Cardiac fibroblast (primary cell): ENCODE data around the gene CSMD2.

Source experiments
- DNase-seq, 2 donors: peaks; one replicate each; pipeline versions ENCODE4 v3.0.0 to v3.0.0-alpha.2; 2010; ENCODE audit warnings: low read depth in 2 of 2
- H3K4me3 ChIP-seq, 2 donors: replicated peaks in 1 of 2; 1 replicate in 1 of 2; 2 replicates in 1 of 2; pipeline ENCODE4 v1.5.1; 2011; ENCODE audit warnings: low read depth in 2 of 2, low read length in 2 of 2, mild to moderate bottlenecking in 2 of 2, moderate library complexity in 1 of 2
- CTCF ChIP-seq: IDR thresholded peaks from one replicate; pipeline ENCODE4 v1.5.1; 2011; ENCODE audit warnings: low read depth, mild to moderate bottlenecking, low read length, inconsistent platforms

The CSMD2 gene

DNA sequence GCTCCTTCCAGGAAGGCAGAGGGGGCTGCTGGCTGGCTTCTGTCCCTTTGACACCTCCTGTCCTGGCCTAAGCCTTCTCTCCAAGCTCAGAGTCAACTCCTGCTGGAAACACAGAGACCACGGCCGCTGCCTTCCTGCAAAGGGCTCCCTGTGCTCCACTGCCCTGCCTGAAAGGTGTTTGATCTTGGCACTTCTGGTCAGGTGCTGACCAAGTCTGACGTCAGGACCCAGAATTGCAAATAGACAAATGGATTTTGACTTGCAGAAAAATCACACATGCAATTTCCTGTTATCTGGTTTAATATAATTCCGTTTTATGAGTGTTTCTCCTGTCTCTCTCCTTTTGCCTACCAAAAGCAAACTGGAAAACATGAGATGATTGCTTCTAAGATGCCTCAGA, 387.7 kb downstream of the CSMD2 start:
- DNase-seq, result no peak
- no peak for TF ChIP-seq CTCF
- no peak overlapping the region for H3K4me3 ChIP-seq

DNA sequence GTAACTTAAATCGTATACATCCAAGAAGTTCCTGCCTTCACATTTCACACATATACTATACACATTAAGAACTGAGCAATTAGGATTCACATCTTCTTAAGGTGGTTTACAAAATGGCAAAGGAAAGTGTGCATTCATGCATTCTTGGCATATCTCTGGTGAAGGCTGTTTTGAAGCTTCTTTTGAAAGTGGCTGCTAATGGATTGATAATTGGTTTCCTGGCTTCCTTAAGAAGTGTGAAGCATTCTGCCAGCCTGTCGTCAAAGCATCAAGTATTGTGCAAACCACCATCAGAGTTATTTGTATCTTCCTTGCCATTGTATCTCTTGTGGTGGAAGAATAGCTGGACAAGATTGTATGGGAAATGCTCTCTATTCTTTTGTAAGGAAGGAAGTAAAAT, 396.2 kb downstream of the CSMD2 start:
- DNase-seq, result no peak
- no peak for TF ChIP-seq CTCF
- H3K4me3 ChIP-seq, result no peak overlapping the region

DNA sequence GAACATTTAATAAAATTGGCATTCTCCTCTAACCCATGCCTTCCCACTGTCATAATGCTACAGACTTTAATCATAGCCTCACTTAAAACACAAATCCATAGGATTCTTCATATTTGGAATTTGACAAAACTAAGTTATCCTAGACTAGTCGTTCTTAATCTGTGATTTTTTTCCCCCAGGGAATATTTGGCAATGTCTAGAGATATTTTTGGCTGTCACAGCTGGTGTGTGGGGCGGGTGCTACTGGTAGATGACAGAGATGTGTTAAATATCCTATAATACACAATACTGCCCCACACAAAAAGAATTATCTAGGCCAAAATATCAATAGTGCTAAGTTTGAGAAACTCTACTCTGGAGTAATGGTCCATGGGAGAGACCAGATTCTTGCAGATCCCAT, 396.9 kb downstream of the CSMD2 start:
- H3K4me3 ChIP-seq, result no peak overlapping the region
- DNase-seq, result no peak

DNA sequence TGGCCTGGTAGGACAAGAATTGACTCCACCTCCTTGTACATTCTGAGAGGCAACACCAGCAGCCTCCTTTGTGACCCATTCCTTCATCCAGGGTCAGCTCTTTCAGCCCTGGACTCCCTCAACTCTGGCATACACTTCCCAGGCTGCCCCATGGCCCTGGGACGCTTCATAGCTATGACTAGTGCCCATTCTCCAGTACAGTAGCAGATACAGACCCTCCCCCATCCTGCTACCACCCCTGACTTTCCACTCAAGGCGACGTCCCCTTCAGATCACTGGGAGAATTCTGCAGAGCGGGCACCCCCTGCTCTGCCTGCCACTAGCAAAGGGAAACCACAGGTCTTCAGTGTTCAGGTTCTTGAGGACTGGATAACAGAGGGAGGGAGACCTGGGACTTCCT, 400.9 kb downstream of the CSMD2 start:
- DNase-seq, result no peak
- no peak for TF ChIP-seq CTCF
- no peak overlapping the region for H3K4me3 ChIP-seq

More for the DNA sequence above, 396.9 kb downstream of the CSMD2 start:
- no peak for TF ChIP-seq CTCF

DNA sequence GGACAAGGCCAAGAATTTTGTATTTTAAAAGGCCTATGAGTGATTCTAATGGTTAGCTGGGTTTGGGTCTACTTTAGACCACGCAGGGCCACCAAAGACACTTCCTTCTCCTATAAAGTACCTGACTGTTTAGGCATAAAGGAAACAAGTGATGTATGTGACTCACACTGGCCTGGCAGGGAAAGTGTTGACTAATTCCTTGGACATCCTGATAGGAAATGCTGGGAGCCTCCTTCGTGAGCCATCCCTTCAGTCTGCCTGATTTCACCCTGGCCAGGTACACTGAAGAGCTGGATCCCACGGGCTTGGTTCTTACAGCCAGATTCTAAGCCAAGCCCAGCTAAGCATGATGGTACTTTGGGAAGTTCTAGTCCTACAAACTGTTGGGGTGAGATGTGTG, 401.6 kb downstream of the CSMD2 start:
- peak in 1 of 2 donors; percentile 35 for DNase-seq
- no peak overlapping the region for H3K4me3 ChIP-seq
- TF ChIP-seq CTCF, result no peak

GRCh38 chr1:33762962-33763361, 402.1 kb downstream of the CSMD2 start:
- no peak for TF ChIP-seq CTCF
- peak in 1 of 2 donors; percentile 5 for DNase-seq
- H3K4me3 ChIP-seq, result no peak overlapping the region

GRCh38 chr1:33762109-33762830, 402.8 kb downstream of the CSMD2 start:
- DNase-seq, result peak; percentile 8 to 13
- no peak overlapping the region for H3K4me3 ChIP-seq
- no peak for TF ChIP-seq CTCF
